GM21360 (cell line): ENCODE measurements around the gene ARHGAP4.

ENCODE experiments used
- ATAC-seq: cut with Tn5 transposase; IDR thresholded peaks from one replicate; pipeline ENCODE4 v1.9.1; 2021; ENCODE audit warnings: mild to moderate bottlenecking, moderate library complexity; ENCODE audit not compliant: unreplicated experiment

ARHGAP4 gene

GRCh38 chrX:153947009-153947769, 21.1 kb upstream of the ARHGAP4 start:
- ATAC-seq, result no peak

GRCh38 chrX:153945956-153946943, 20.2 kb upstream of the ARHGAP4 start:
- no peak for ATAC-seq

- ATAC-seq, result no peak
Measured at GRCh38 chrX:153944800-153945150, 18.7 kb upstream of the ARHGAP4 start.

- no peak for ATAC-seq
Measured at GRCh38 chrX:153944140-153944799, 18.2 kb upstream of the ARHGAP4 start, which contains the start of gene RENBP. TSS of gene RENBP (minus strand) at chrX:153944643. CDS start at chrX:153944610, 33 bp downstream.

- ATAC-seq, result no peak
Measured at GRCh38 chrX:153941336-153942252, 15.5 kb upstream of the ARHGAP4 start.

- ATAC-seq, result no peak
Measured at GRCh38 chrX:153939573-153939972, 13.5 kb upstream of the ARHGAP4 start.

GRCh38 chrX:153938226-153938786, 12.2 kb upstream of the ARHGAP4 start:
- ATAC-seq, result no peak

GRCh38 chrX:153937056-153937455, 11.0 kb upstream of the ARHGAP4 start:
- no peak for ATAC-seq

GRCh38 chrX:153935326-153935851, 9.3 kb upstream of the ARHGAP4 start:
- ATAC-seq, result no peak

- ATAC-seq, result peak; percentile 61
Measured at GRCh38 chrX:153934762-153935325, 8.8 kb upstream of the ARHGAP4 start, which contains the start of gene NAA10. TSS of gene NAA10 (minus strand) at chrX:153935037. CDS start at chrX:153934904, 133 bp downstream.

- ATAC-seq, result no peak
Measured at GRCh38 chrX:153934148-153934761, 8.2 kb upstream of the ARHGAP4 start.

- ATAC-seq, result no peak
Measured at GRCh38 chrX:153933748-153934147, 7.7 kb upstream of the ARHGAP4 start.

GRCh38 chrX:153932220-153932915, 6.3 kb upstream of the ARHGAP4 start:
- ATAC-seq, result no peak

- no peak for ATAC-seq
Measured at GRCh38 chrX:153931748-153932147, 5.7 kb upstream of the ARHGAP4 start.

GRCh38 chrX:153931151-153931550, 5.1 kb upstream of the ARHGAP4 start:
- ATAC-seq, result no peak

GRCh38 chrX:153930011-153930910, 4.2 kb upstream of the ARHGAP4 start:
- ATAC-seq, result no peak

- no peak for ATAC-seq
Measured at GRCh38 chrX:153929576-153929975, 3.5 kb upstream of the ARHGAP4 start.
